VCaP (cell line): Measurements from ENCODE around the gene LAMC1.
A peak's percentile ranks its signal among the peaks of the same experiment; 100 is the strongest.

ENCODE experiments used
- H3K27ac ChIP-seq: fragments of 450-650 bp; 2 replicates; pipeline ENCODE4 v1.5.1; 2017
- TF ChIP-seq, protein P1 (sequence below): fragments of 450-650 bp; conservative IDR thresholded peaks from 2 replicates; pipeline ENCODE4 v1.5.1; 2017; ENCODE audit warnings: mild to moderate bottlenecking, moderate library complexity

The LAMC1 gene

GRCh38 chr1:183044893-183045649 is 21.9 kb downstream of the LAMC1 start:
- H3K27ac ChIP-seq = peak overlapping the region; percentile 70
- TF ChIP-seq, protein P1, sequence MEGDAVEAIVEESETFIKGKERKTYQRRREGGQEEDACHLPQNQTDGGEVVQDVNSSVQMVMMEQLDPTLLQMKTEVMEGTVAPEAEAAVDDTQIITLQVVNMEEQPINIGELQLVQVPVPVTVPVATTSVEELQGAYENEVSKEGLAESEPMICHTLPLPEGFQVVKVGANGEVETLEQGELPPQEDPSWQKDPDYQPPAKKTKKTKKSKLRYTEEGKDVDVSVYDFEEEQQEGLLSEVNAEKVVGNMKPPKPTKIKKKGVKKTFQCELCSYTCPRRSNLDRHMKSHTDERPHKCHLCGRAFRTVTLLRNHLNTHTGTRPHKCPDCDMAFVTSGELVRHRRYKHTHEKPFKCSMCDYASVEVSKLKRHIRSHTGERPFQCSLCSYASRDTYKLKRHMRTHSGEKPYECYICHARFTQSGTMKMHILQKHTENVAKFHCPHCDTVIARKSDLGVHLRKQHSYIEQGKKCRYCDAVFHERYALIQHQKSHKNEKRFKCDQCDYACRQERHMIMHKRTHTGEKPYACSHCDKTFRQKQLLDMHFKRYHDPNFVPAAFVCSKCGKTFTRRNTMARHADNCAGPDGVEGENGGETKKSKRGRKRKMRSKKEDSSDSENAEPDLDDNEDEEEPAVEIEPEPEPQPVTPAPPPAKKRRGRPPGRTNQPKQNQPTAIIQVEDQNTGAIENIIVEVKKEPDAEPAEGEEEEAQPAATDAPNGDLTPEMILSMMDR = no peak

DNA sequence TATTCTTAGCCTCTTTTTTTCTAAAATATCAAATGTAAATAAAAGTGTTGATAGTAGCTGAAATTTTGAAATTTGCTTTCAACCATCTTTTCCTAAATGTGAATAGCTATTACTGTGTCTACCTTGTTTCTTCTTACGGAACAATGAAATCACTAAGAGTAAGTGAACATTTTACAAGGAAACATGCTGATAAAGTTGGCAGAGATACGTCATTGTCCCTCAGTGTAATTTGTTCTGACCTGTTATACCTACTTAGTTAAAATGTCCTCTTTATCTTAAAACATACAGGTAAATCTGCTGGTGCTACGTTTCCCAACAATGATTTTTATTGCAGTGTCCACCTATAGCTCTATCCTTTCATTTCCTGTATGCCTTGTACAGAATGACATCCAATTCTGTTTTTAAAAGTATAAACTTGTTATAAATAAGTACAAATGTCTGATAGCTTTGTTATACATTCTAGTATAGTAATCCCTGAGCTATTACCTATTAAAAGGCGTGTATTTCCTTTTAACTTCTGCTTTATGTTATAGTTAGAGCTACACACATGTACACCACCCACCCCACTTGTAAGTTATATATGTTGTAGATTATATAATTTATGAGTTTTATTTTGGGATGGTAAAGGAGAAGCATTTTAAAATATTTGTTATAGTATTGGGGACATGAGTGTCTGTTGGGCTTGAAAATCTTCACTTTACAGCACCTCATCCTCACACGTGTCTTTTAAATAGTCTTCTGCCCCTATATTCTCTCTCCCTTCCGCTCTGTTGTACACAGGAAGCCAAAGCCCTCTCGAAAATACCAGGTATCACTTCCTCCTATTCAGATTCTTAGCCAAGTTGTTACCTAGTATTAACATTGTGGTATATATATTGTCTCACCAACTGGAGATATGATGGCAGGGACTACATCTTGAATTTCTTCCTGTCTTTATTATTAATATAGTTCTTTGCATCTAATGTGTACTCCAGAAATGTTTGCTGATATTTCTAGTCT is 25.2 kb downstream of the LAMC1 start:
- H3K27ac ChIP-seq = peak overlapping the region; percentile 32
- TF ChIP-seq, protein P1 = no peak

DNA sequence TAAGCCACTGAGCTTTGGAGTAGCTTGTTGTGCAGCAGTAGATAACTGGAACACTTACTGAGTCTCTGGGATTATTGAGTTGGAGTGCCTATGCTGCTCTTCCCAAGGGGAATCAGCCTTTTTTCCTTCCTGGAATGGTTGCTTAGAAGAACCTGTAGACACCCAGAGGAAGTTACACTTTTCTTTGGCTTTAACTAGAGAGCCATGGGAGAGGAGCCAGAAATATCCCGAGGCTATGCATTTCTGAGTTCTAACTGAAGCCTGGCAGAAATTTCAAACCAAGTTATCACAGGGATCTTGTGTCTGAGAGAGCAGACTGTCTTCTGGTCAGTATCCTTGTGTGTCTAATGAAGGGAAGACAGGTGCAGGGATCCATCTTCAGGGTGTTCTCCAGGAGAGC is 28.3 kb downstream of the LAMC1 start:
- peak overlapping the region; percentile 96 for H3K27ac ChIP-seq
- TF ChIP-seq, protein P1 = no peak

DNA sequence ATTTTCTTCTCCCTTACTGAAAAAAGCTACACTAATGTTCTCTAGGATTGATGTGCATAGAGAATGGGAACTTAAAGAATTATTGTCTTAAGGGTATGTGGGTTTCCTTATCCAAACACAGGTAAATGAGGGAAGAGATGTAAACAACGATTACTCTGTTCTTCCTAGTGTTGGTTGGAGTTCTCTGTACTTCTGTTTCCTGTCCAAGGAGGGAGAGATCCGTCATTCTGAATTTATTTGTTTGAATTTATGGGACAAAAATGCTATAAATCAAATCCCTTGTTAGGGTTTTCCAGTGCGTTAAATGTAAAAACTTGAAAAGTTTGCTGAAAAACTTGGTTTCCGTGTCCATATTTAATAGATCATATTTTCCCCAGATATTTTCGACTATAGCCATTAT is 29.6 kb downstream of the LAMC1 start:
- TF ChIP-seq, protein P1 = no peak
- peak overlapping the region; percentile 96 for H3K27ac ChIP-seq

- H3K27ac ChIP-seq = peak overlapping the region; percentile 37; the same call in 1 of the 2 replicates
- TF ChIP-seq, protein P1 = no peak
Observed at GRCh38 chr1:183058851-183059502, 35.8 kb downstream of the LAMC1 start.

- TF ChIP-seq, protein P1 = no peak
- H3K27ac ChIP-seq = peak overlapping the region; percentile 37
Observed at GRCh38 chr1:183061194-183061593, 38.0 kb downstream of the LAMC1 start.
